GM21576 (cell line): ENCODE data around the gene PIERCE2.
A peak's percentile ranks its signal among the peaks of the same experiment; 100 is the strongest.
"Not testable (repeated sequence)": the region's sequence is repeated elsewhere in the genome, so short reads cannot be mapped to it uniquely, and the experiment has no call there.

Experiments
- ATAC-seq: cut with Tn5 transposase; IDR thresholded peaks from one replicate; pipeline ENCODE4 v1.9.1; 2021; ENCODE audit warnings: mild to moderate bottlenecking, moderate library complexity; ENCODE audit not compliant: unreplicated experiment

Gene PIERCE2

DNA sequence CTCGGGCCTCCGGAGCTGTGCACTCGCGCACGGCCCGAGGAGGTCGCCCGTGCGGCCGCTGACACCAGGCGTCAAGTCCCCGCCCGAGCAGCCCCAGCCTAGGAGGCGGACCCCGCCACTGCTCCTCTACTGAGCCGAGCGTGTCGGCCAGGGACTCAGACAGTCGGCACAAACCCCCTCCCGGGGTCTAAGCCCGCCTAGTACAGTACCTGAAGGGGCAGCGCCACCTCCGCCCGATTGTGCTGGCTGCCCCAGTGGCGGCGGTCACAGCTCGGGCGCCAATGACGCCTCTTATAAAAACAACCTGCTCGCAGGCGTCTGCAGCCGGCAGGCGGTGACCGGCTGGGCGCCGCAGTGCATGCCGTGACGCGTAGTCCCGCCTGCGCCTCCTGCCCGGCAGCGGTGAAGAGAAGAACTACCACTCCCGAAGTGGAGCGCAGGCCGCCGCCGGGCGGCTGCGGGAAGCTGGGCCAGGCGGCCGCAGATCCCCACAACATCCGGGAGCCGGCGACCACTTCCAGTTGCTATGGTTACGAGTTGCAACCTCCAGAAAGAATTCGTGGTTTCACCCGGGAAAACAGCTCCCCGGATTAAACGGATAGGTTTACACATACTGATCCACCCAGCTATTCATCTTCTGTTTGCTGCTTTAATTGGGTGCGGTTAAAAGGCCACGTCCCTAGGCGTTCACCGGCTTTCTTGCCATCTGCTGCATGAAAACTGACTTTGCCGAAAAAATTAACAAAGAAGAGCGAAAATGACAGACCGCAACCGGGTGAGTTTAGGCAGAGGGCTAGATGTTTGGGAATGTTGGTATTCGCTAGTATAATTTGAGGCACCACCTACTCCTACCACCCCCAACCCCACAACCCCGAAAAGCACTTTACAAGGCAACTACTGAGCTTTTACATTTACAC lies at the start of gene PIERCE2, which contains the start of gene CCPG1:
Gene PIERCE2, plus strand, starts transcription at position 484 of the 917 bp plus-strand sequence. Its CDS starts 274 bp downstream, at position 758.
Gene CCPG1, minus strand, starts transcription at position 348 of the 917 bp plus-strand sequence. CDS start 18,935 bp downstream, outside the sequence.
- ATAC-seq, result peak; percentile 90

GRCh38 chr15:55360256-55360655 lies 48.0 kb upstream of the PIERCE2 start:
- ATAC-seq, result no peak

GRCh38 chr15:55361048-55361447 lies 47.2 kb upstream of the PIERCE2 start:
- ATAC-seq, result no peak

- no peak for ATAC-seq
Observed at GRCh38 chr15:55362641-55363040, 45.7 kb upstream of the PIERCE2 start.

- ATAC-seq, result no peak
Observed at GRCh38 chr15:55366981-55367380, 41.3 kb upstream of the PIERCE2 start.

- peak; percentile 52 for ATAC-seq
Observed at GRCh38 chr15:55372701-55373440, 35.4 kb upstream of the PIERCE2 start.

DNA sequence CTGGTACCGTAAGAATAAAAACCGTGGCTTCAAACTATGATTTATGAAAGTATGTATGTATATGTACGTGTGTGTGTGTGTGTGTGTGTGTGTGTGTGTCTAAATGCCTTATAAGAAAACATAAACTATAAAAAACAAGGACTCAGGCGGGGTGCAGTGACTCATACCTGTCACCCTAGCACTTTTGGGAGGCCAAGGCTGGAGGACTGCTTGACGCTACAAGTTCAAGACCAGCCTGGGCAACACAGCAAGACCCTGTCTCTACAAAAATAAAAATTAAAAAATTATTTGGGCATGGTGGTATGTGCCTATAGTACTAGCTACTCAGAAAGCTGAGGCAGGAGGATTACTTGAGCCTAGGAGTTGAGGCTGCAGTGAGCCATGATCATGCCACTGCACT lies 29.2 kb upstream of the PIERCE2 start:
- ATAC-seq, result no peak

DNA sequence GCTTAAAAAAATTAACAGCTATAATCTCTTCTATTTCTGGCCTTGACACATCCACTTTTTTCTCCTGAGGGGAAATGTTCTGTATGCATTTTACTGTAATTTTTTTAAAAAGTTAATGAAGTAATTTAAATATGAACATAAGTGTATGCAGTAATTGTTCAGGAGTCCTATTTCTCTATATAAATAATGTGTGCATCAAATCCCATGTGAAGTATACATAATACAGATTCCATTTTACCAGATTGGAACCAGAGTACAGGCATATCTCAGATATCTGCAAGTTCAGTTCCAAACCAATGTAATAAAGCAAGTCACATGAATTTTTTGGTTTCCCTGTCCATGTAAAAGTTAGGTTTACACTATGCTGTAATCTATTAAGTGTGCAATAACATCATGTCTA lies 26.7 kb upstream of the PIERCE2 start:
- ATAC-seq, result no peak

DNA sequence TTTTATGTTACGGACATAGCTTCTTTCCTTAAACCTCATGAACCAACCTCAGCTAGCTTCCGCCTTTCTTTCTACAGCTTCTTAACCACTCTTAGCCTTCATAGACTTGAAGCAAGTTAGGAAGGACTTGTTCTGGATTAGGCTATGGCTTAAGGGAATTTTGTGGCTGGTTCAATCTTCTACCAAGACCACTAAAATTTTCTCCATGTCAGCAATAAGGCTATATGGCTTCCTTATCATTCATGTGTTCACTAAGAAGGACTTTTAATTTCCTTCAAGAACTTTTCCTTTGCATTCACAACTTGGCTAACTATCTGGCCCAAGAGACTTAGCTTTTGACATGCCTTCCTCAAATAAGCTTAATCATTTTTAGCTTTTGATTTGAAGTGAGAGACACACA lies 24.6 kb upstream of the PIERCE2 start:
- no peak for ATAC-seq

DNA sequence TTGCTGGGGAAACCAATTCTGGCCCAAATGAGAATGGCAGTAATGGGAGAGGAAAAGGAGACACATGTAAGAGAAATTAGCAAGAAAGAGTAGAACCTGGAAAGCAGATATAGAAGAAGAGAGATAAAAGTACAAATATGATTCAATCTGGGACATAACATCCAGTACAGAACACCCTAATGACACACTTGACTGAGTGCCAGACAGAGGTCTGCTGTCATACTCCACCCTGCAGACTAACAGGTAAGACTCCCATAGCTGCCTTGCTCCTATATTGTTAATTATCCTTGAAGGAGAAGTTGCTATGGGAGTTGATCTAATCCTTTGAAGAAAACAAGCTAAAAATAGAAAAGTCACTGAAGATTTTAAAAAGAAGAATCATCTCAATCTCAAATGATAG lies 21.3 kb upstream of the PIERCE2 start:
- ATAC-seq, result no peak

DNA sequence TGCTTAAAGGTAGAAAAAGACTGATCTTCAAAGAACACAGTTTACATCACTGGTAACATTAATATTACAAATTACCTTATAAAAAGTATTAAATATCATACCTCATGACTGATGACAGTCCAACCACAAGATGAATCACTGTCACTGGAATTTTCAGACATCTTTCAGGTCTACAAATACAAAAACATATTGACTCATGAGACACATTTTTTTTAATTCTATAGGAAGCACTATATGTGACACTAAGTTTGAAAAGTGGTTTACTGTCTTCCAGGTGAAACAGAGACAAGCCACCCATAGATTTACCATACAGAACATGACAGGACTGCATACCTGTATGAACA lies 19.1 kb upstream of the PIERCE2 start:
- ATAC-seq, result no peak

GRCh38 chr15:55394694-55395093 lies 13.6 kb upstream of the PIERCE2 start:
- no peak for ATAC-seq

GRCh38 chr15:55398243-55398642 lies 10.1 kb upstream of the PIERCE2 start:
- ATAC-seq, result no peak

GRCh38 chr15:55400050-55400449 lies 8.2 kb upstream of the PIERCE2 start:
- ATAC-seq, result not testable (repeated sequence)

GRCh38 chr15:55401786-55402246 lies 6.5 kb upstream of the PIERCE2 start:
- ATAC-seq, result no peak

GRCh38 chr15:55402707-55403106 lies 5.6 kb upstream of the PIERCE2 start:
- ATAC-seq, result no peak

GRCh38 chr15:55403531-55403930 lies 4.8 kb upstream of the PIERCE2 start:
- no peak for ATAC-seq

DNA sequence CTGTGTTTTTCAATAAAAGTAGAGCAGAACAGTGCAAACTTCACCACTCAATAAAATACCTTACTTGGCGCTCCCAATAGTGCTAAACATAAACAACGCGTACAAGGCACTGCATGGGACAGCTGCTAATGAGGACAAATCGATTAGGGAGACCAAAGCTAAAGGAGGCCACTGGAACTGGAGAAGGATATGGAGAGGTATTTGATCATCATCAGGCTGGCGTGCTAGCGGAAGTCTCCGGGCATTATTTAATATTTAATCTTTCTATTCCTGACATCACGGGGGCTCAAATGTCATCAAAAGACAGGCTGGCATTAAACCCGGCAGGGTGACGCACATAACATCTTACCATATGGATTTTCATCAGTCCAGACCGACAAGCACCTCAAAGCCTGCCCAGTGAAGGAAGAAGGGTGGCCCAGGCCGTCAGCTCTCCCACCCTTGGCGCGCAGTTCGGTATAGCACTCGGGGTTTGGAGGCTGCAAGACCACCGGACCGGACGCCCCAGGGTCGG lies 740 bp upstream of the PIERCE2 start:
- peak; percentile 19 for ATAC-seq

- ATAC-seq, result not testable (repeated sequence)
Observed at GRCh38 chr15:55408976-55409375, 681 bp downstream of the PIERCE2 start.

DNA sequence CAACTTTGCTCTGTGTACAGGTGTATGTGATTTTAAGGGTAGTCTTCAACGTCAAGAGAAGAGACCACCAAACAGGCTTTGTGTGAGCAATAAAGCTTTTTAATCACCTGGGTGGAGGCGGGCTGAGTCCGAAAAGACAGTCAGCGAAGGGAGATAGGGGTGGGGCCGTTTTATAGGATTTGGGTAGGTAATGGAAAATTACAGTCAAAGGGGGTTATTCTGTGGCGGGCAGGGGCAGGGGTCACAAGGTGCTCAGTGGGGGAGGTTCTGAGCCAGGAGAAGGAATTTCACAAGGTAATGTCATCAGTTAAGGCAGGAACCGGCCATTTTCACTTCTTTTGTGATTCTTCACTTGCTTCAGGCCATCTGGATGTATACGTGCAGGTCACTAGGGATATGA lies 9.4 kb downstream of the PIERCE2 start:
- ATAC-seq, result not testable (repeated sequence)

DNA sequence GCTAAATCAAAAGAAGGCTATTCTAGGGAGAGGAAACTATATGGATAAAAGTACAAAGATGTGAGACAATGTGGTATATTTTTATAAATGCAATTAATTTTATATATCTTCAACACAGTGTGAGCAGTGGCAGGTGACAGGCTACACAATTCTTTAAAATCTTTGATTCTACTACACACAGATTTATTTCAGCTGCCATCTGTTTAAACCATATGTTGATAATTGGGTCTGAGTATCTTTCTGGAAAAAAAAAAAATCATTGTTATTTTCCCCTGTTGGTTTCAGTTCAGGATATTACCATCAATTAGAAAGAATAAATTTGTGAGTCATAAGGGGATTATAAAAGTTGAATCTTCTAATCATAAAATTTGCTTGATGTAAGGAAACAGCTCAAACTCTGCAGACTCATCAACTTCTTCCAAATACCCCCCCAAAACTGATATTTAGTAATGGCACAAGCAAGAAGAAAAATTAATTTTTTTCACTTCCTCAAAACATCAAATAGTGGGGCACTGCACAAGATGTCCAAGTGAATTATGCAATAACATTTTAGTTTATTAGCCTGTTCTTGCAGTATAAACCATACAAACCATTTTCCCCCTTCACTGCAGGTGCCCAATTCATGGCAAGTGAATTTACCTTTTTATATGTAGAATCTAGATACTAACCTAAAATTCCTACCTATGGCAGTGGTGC lies 12.0 kb downstream of the PIERCE2 start:
- ATAC-seq, result no peak
